Activated effector memory CD4-positive, alpha-beta T cell treated with anti-CD3 and anti-CD28 coated beads, Interleukin-2, amount 50 U/mL, for 16 hours (primary cell): Measurements from ENCODE around the gene LRRC8D.

ENCODE experiments used
- DNase-seq: peaks from one replicate; pipeline ENCODE4 v3.0.0-alpha.2; 2020

The LRRC8D gene

GRCh38 chr1:89807983-89808382, 12.8 kb upstream of the LRRC8D start:
- no peak for DNase-seq

- DNase-seq: no peak
These were observed 12.3 kb upstream of the LRRC8D start for GRCh38 chr1:89808441-89809117.

DNA sequence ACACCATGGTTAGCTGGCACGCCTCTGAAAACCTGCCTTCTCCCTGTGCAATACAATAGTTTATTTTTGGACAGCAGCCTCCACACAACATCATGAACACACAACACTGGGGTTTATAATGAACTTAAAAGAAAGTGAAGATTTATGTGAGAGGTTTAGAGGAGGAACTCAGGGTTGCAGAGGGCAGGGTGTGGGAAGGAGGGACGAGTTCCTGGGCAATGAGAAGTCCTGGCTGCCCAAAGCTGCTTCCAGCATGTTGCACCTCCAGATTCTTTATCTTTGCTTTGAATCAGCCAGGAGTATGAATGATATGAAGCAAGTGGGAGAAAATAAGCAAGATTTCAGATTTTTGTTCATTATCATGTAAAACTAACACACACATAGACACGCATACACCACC, 11.3 kb upstream of the LRRC8D start:
- DNase-seq: no peak

- no peak for DNase-seq
These were observed 10.5 kb upstream of the LRRC8D start for GRCh38 chr1:89810302-89810701.

DNA sequence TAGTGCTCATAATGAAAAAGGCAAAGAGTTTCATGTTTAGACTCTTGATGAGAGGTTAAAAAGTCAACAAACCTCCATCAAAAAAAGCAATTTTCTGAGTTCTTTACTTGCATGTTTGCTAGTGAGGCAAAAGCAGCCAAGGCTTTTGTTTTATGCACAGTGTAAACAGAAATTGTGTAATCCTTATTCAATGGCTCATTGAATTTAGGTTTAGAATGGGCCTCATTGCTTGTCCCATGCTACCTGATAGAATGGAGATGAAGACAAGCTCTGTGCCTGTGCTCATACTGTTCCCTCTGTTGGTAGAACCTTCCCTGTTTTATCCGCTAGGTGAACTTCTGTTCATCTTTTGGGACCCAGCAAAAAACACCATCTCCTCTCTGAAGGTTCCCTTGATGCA, 10.0 kb upstream of the LRRC8D start:
- no peak for DNase-seq

- DNase-seq: no peak
These were observed 7.8 kb upstream of the LRRC8D start for GRCh38 chr1:89812992-89813391.

DNA sequence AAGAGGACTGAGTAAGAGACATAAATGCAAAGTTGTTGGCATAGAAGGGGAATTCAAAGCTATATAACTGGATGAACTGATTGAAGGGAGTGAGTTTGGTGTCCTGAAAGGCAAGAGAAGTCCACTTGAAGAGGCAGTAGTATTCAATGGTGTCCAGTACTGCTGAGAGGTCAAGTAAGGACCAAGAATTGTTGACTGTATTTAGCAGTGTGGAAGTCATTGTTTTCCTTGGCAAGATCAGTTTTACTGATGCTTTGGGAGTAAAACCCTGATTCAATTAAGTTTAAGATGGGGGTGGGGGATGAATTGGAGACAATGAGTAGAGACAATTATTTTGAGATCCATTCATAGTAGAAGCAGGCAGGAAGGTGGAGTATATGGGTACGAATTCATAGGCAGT, 5.8 kb upstream of the LRRC8D start:
- DNase-seq: no peak

DNA sequence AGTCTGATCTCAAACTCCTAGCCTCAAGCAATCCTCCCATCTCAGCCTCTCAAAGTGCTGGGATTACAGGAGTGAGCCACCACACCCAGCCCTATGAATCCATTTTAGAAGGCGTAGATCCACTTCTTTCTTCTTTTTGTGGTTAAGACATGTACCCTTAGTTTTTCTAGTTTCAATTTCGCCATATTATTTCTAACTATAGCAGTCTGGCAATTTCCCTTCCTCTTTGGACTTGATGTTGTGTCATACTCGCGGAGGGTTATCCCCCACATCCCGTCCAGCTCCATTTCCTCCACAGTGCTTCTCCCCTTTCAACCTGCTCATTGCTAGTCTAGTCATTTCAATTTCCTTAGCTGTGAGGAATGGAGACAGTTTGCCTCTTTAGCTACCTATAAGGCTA, 5.2 kb upstream of the LRRC8D start:
- DNase-seq: no peak

GRCh38 chr1:89816366-89816765, 4.5 kb upstream of the LRRC8D start:
- no peak for DNase-seq

- peak; percentile 83 for DNase-seq
These were observed 683 bp downstream of the LRRC8D start for GRCh38 chr1:89821322-89822108.

GRCh38 chr1:89822109-89822962, 1.5 kb downstream of the LRRC8D start:
- DNase-seq: no peak

DNA sequence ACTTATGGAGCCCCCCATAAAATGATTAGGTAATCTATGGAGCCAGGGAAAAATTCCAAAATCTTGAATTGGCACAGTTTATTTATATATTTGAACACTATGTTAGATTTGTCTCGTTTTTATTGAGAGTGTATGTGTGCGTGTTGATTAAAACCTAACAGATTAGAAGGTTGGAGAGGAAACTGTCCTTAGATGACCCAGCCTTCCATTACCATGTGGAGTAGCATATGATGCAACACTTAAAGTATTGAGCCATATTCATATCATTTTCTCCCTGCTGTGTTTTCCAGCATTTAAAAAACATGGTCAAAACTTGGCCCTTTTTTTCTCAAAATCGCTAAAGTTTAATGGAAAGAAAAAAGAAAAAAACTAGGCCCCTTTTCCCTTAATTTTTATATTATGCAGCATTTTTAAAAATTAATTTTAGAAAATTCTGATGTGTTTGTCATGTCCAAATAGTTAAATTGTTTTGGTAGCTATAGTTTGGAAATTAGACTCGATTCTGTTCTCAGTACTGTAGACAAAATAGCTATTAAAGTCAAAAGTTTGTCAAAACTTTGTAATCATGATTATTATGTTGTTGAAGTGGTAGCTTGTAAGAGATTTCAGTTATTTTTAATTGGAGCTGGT, 2.3 kb downstream of the LRRC8D start:
- no peak for DNase-seq

GRCh38 chr1:89823679-89824292, 3.0 kb downstream of the LRRC8D start:
- DNase-seq: no peak

- DNase-seq: no peak
These were observed 5.8 kb downstream of the LRRC8D start for GRCh38 chr1:89826594-89826993.

- DNase-seq: no peak
These were observed 6.5 kb downstream of the LRRC8D start for GRCh38 chr1:89827330-89827729.

DNA sequence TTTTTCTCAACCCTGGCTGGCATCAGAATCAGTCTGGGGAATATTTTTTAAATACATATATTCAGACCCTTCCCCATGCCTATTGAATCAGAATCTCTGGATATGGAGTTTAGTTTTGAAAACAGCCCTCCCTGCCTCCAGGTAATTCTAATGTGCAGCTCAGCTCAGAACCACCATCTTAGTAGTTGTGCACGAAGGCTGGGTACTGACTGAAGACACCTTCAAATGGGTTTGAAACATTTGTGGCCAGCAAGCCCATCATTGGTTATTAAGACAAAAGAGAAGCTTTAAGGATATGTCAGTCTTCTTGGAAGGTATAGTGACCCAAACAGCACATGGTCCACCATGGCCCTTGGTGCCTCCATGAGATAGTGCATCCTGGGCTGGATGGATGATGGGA, 7.1 kb downstream of the LRRC8D start:
- no peak for DNase-seq

DNA sequence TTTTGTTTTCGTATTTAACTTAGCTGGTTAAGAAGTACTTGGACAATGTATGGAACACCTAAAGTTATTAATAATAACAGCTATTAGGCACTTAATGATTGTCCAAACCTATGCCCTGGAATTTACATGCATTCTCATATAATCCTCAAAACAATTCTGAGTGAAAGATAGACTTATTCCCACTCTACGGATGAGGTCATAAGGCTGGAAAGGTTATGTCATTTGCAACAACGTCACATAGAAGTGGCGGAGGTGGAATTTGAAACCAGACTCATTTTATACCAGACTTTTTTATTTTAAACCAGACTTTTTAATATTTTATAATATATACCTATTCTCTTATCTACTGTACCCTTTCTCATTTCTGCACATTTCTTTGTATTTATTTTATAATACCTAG, 8.4 kb downstream of the LRRC8D start:
- DNase-seq: no peak

DNA sequence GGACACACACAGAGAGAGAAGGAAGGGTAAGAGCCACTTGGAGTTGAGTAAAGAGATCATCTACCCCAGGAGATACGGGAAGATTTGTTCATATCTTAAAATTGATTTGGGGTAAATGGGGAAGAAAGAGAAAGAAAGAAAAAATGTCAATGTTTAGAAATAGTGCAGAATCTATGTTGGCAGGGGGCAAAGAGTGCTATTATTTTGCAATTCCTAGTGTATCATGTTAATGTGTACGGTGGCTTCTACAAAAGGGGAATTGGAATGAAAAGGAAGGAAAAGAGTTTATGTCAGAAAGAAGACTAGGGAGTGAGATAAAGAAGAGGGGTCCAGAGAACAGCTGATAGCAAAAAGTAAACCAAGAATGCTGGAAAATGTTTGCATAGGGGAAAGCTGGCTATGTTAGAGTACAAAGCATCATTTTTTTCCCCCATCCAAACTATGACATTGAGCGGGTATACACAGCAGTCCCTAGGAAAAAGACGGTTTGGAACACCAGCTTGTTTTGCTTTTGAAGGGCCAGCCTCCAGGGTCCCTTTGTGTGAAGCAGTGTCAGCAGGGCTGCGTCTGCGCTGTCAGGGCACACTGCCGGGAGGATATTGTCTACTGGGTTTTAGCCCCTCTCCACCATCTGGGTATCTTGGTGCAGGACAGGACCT, 10.8 kb downstream of the LRRC8D start:
- DNase-seq: no peak

- DNase-seq: no peak
These were observed 11.8 kb downstream of the LRRC8D start for GRCh38 chr1:89832496-89833127.

DNA sequence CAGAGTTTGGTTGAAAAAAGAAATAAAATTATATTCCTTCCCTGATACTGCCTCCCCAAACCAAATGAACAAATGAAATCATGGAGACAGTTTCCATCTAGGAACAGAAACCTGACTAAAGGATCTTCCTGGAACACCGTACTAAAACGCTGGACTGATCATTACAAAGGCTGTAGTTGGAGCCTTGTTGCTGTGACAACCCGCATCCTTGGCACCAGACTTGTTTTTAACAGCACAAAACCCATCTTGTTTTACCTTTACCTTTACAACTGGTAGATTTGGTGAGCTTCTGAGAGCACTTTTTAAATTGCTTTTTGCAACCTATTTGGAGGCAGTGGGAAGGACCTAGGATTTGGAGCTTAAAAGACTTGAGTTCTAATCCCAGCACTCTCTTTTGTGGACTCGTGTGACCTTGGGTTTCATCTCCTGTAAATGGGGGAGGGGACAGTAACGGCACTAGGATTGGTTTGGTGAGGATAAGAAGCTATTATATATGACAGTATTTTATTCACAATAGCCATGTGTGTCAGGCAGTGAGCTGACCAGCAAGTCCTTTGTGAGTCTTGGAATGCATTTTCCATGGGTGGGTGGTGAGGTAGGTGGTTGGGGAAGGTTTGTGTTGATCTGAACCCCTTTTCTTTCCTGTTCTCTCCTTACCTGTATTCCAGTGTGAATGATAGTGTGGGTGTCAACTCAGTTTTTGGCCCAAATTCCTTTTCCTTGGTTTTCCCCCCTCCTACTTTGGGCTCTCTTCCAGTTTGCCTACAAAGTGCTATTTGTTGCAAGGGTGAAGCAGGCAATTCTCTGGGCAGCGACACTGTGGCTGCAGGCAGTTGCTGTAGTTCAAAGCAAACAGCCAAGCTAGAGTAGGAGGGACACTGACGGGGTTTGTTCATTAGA, 12.6 kb downstream of the LRRC8D start:
- DNase-seq: no peak
